Measurements from ENCODE around the gene DOK3.
A peak's percentile ranks its signal among the peaks of the same experiment; 100 is the strongest.

The DOK3 gene

GRCh38 chr5:177462021-177462670, 47.5 kb downstream of the DOK3 start:
- DNase-seq, result no peak

- no peak for DNase-seq
Observed at GRCh38 chr5:177459819-177460628, 49.6 kb downstream of the DOK3 start.

- DNase-seq, result no peak
Observed at GRCh38 chr5:177459357-177459756, 50.3 kb downstream of the DOK3 start.

GRCh38 chr5:177458912-177459350, 50.7 kb downstream of the DOK3 start:
- no peak for DNase-seq

GRCh38 chr5:177457852-177458681, 51.6 kb downstream of the DOK3 start:
- no peak for DNase-seq

- peak; percentile 97 for DNase-seq
Observed at GRCh38 chr5:177456976-177457851, 52.4 kb downstream of the DOK3 start.

- no peak for DNase-seq
Observed at GRCh38 chr5:177456591-177456964, 53.0 kb downstream of the DOK3 start.

GRCh38 chr5:177455661-177456590, 53.7 kb downstream of the DOK3 start:
- DNase-seq, result peak; percentile 89

- DNase-seq, result peak; percentile 78
Observed at GRCh38 chr5:177455036-177455660, 54.5 kb downstream of the DOK3 start.

GRCh38 chr5:177454397-177455035, 55.1 kb downstream of the DOK3 start:
- peak; percentile 86 for DNase-seq

- no peak for DNase-seq
Observed at GRCh38 chr5:177453852-177454396, 55.7 kb downstream of the DOK3 start.

GRCh38 chr5:177452688-177453638, 56.7 kb downstream of the DOK3 start:
- no peak for DNase-seq

Data from hematopoietic multipotent progenitor cell treated with erythropoietin and hydrocortisone succinate and interleukin-3 and kit ligand, for 8 days (in vitro differentiated cells).